Ovary (tissue), 9 donors: Measurements from ENCODE around the gene PTPRQ. TPM values are rescaled to one million over a fixed set of nuclear protein-coding genes. Genes with fewer than 3 reads are reported as not detected.

ENCODE experiments used
- DNase-seq, 5 donors: peaks; one replicate each; pipeline ENCODE4 v3.0.0-alpha.2; 2019 to 2020
- H3K27ac ChIP-seq, 2 donors: fragments of 200-600 bp; one replicate each; pipeline versions ENCODE4 v1.5.1 to v1.8.0; 2019 to 2022
- H3K27me3 ChIP-seq: fragments of 200-600 bp; one replicate; pipeline ENCODE4 v1.8.0; 2022
- H3K36me3 ChIP-seq: fragments of 200-600 bp; sonication (generic); one replicate; pipeline ENCODE4 v1.5.1; 2019
- H3K4me1 ChIP-seq: one replicate; pipeline ENCODE4 v1.8.1; 2013; ENCODE audit warnings: mild to moderate bottlenecking, moderate library complexity; ENCODE audit not compliant: insufficient read depth
- H3K4me3 ChIP-seq: fragments of 200-600 bp; sonication (generic); one replicate; pipeline ENCODE4 v1.5.1; 2017
- H3K9me3 ChIP-seq, 2 donors: fragments of 200-600 bp in 1 of 2; sonication (generic) in 1 of 2; one replicate each; pipeline versions ENCODE4 v1.5.1 to v1.8.1; 2013 to 2019; ENCODE audit warnings: mild to moderate bottlenecking in 1 of 2, moderate library complexity in 1 of 2
- EP300 ChIP-seq: sonication (generic); formaldehyde crosslinking; IDR thresholded peaks from one replicate; pipeline ENCODE4 v1.6.1; 2017; ENCODE audit warnings: antibody characterized with exemption
- POLR2A ChIP-seq: fragments of 450-650 bp; IDR thresholded peaks from one replicate; pipeline ENCODE4 v1.6.1; 2017; ENCODE audit warnings: antibody characterized with exemption, mild to moderate bottlenecking, moderate library complexity
- WGBS, 3 donors: extraction: QIAGEN DNeasy Blood & Tissue Kit in 1 of 3; methylation state at CpG; one replicate each; pipeline versions ENCODE4 v1.1.5 to v1.1.7; 2013 to 2017; 5-methylcytosine and 5-hydroxymethylcytosine counted together
- intact Hi-C, 4 donors: fragments of 100-400 bp; cut with DNase I; formaldehyde crosslinking; loops; one replicate each; pipeline versions ENCODE4 v1.11.0 to v1.15.1; 2022 to 2023
- polyA plus RNA-seq, 2 donors: library from polyadenylated mRNA; stranded (reverse); fragments of 200-250 nt in 1 of 2; fragments of 350-450 nt in 1 of 2; fragmentation: Illumina TruSeq in 1 of 2; extraction: RNeasy Lipid Tissue Mini Kit (QIAGEN cat#74804) in 1 of 2; gene quantifications; one replicate each; pipeline ENCODE4 v1.2.3, GENCODE V29; 2013 to 2014
- total RNA-seq, 7 donors: library from RNA; depleted of rRNA in 2 of 7; stranded (reverse); fragments of >200 nt in 2 of 7; fragmentation: NEBNext Ultra II Directional in 3 of 7; extraction: Animal tissue kit (Norgen Biotek cat#: 25700) in 3 of 7; gene quantifications; one replicate each; pipeline versions ENCODE4 v1.1.0 to v1.2.4, GENCODE V29; 2016 to 2023
- TF ChIP-seq, protein P1 (sequence below), 3 donors: fragments of 450-650 bp in 2 of 3; fragments of 200-600 bp in 1 of 3; IDR thresholded peaks; one replicate each; pipeline versions ENCODE4 v1.5.1 to v1.8.0; 2016 to 2022; ENCODE audit warnings: antibody characterized with exemption in 3 of 3, mild to moderate bottlenecking in 1 of 3
- donor health status: DM: no; HTN: no; CAD: no; lungs with moderate emphysema.
- donor health status: DM: no; HTN: no; CAD: no.
- donor health status: Bipolar disorder and iron deficiency.
- donor health status: DM: yes; HTN: yes; CAD: no.
- donor health status: DM: no; HTN: no; CAD: no.
- donor health status: DM: yes; HTN: yes; CAD: no.

The PTPRQ gene
- total and polyA plus RNA-seq, 9 donors = 0.05 to 18.8 (median 0.23) TPM

DNA sequence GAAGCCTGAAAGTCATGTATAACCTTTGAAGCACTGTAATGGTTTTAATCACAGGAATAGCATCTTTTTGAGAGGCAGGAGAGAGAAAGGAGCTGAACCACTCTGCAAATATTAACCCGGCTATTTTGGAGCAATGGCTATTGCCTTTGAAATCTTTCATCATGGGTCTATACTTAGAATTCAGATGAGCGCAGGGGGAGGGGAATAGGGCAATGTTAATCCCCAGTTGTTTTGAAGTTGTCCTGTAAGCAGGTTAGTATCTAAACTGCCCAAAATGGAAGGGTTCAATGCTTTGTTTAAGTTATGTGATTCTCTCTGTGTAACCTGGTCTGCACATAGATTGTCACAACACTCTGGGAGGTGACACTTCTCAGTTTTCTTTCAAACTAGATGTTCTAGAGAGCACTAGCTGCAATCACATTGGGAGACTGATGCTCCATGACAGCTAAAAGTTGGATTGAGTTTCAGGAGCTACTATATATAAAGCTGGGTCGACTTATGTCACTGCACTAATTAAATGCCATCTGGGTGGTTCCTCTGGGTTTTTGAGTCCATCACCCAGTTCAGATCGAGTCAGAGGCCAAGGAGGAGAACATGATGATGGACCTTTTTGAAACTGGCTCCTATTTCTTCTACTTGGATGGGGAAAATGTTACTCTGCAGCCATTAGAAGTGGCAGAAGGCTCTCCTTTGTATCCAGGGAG lies 263.2 kb downstream of the PTPRQ start, which contains the start of gene MYF6:
TSS of gene MYF6 (plus strand) at position 509 of the 704 bp plus-strand sequence. CDS start at position 595, 86 bp downstream.
- no peak within 1 kb of the TSS for H3K27ac ChIP-seq
- no peaks in the 10 kb centered on the region for H3K36me3 ChIP-seq
- H3K4me3 ChIP-seq = no peak within 1 kb of the TSS
- WGBS, 3 donors = 80 to 84% (median 81%) methylated on average over 4 of the region's 4 CpGs
- H3K9me3 ChIP-seq = peaks cover 0 to 4% of the 10 kb centered on the region in 2 donors
- intact Hi-C loops = no loop called here
- no peaks in the 10 kb centered on the region for H3K27me3 ChIP-seq
- no peaks in the 10 kb centered on the region for H3K4me1 ChIP-seq
- TF ChIP-seq EP300 (no peak), POLR2A (no peak)
- TF ChIP-seq, protein P1, sequence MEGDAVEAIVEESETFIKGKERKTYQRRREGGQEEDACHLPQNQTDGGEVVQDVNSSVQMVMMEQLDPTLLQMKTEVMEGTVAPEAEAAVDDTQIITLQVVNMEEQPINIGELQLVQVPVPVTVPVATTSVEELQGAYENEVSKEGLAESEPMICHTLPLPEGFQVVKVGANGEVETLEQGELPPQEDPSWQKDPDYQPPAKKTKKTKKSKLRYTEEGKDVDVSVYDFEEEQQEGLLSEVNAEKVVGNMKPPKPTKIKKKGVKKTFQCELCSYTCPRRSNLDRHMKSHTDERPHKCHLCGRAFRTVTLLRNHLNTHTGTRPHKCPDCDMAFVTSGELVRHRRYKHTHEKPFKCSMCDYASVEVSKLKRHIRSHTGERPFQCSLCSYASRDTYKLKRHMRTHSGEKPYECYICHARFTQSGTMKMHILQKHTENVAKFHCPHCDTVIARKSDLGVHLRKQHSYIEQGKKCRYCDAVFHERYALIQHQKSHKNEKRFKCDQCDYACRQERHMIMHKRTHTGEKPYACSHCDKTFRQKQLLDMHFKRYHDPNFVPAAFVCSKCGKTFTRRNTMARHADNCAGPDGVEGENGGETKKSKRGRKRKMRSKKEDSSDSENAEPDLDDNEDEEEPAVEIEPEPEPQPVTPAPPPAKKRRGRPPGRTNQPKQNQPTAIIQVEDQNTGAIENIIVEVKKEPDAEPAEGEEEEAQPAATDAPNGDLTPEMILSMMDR (IDR thresholded peaks at IDR 0.05) = no peak
- no peak for DNase-seq

DNA sequence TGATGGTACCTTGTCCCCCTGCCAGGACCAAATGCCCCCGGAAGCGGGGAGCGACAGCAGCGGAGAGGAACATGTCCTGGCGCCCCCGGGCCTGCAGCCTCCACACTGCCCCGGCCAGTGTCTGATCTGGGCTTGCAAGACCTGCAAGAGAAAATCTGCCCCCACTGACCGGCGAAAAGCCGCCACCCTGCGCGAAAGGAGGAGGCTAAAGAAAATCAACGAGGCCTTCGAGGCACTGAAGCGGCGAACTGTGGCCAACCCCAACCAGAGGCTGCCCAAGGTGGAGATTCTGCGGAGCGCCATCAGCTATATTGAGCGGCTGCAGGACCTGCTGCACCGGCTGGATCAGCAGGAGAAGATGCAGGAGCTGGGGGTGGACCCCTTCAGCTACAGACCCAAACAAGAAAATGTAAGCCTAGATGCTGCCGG lies 263.8 kb downstream of the PTPRQ start:
- Histone ChIP-seq H3K9me3 (peaks cover 0 to 4% of the 10 kb centered on the region in 2 donors), H3K36me3 (no peaks in the 10 kb centered on the region), H3K27me3 (no peaks in the 10 kb centered on the region), H3K27ac (no peak overlapping the region), H3K4me1 (no peaks in the 10 kb centered on the region), H3K4me3 (no peak overlapping the region)
- DNase-seq = no peak
- no peak for TF ChIP-seq POLR2A
- TF ChIP-seq, protein P1 (IDR thresholded peaks at IDR 0.05) = no peak
- no peak for TF ChIP-seq EP300
- WGBS, 3 donors = 67 to 72% (median 68%) methylated on average over 21 of the region's 21 CpGs
- intact Hi-C loops = no loop called here

DNA sequence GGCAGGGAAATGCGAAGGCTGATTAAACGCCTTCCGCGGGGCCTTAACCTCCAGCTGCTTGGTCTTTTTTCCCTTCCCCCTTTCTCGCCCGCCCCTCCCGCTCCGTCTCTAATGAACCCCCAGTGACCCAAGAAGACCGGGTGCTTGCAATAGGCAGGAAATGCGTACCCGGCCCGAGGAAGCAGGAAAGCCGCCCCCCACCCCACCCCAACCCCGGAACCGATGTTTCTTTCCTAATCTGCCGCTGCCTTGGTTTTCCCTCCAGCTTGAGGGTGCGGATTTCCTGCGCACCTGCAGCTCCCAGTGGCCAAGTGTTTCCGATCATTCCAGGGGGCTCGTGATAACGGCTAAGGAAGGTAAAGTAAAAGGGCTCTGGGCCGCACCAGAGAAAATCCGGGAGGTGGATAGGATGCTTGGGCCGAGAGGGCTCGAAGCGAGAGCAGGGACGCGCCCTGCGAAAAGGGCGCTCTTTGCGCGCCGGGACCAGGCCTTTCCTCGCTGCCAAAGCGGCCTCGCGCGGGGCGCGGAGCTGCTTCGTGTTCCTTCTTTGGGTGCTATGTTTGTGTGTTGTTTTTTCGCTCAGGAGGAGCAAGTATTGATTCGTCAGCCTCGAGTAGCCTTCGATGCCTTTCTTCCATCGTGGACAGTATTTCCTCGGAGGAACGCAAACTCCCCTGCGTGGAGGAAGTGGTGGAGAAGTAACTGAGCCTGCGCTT lies 264.4 kb downstream of the PTPRQ start:
- Histone ChIP-seq H3K4me1 (no peaks in the 10 kb centered on the region), H3K9me3 (peaks cover 0 to 4% of the 10 kb centered on the region in 2 donors), H3K36me3 (no peaks in the 10 kb centered on the region), H3K27me3 (no peaks in the 10 kb centered on the region), H3K4me3 (no peak overlapping the region), H3K27ac (no peak overlapping the region)
- intact Hi-C loops = no loop called here
- WGBS, 3 donors = 14 to 15% (median 14%) methylated on average over 50 of the region's 50 CpGs
- DNase-seq = no peak
- TF ChIP-seq EP300 (no peak), POLR2A (no peak)
- TF ChIP-seq, protein P1 (IDR thresholded peaks at IDR 0.05) = no peak

DNA sequence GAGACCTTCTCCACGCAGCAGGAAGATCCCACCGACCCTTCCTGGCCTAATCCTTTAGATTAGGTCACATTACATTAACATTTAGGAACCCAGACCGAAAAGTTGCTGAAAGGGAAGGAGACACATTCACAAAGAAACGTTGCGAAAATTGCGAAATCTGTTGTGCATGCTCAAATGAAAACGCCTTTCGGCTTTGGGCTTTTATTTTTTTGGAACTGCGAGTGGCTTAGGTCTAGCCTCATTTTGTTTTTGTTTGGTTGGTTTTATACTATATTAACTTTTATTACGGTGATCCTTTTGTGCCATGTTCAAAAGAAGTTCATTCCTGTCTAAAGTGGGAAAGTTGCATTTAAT lies 264.9 kb downstream of the PTPRQ start:
- Histone ChIP-seq H3K9me3 (peaks cover 0 to 4% of the 10 kb centered on the region in 2 donors), H3K27ac (no peak overlapping the region), H3K4me1 (no peaks in the 10 kb centered on the region), H3K27me3 (no peaks in the 10 kb centered on the region), H3K36me3 (no peaks in the 10 kb centered on the region), H3K4me3 (no peak overlapping the region)
- no peak for TF ChIP-seq EP300
- no peak for TF ChIP-seq POLR2A
- TF ChIP-seq, protein P1 (IDR thresholded peaks at IDR 0.05) = no peak
- intact Hi-C loops = no loop called here
- 66 to 72% (median 71%) methylated on average over 10 of the region's 10 CpGs for WGBS, 3 donors
- no peak for DNase-seq
